HEK293T (cell line): ENCODE data around the gene PRDM8.

Experiments used
- CTCF ChIA-PET: fragments of 350-600 bp; formaldehyde crosslinking; extraction: SDS; loops from one replicate; lab custom pipeline; 2021; ENCODE audit warnings: antibody characterized with exemption, inconsistent platforms; lab: Yijun Ruan, JAX
- POLR2A ChIA-PET: fragments of 350-600 bp; formaldehyde crosslinking; extraction: SDS; loops from one replicate; lab custom pipeline; 2020; ENCODE audit warnings: antibody characterized with exemption, inconsistent platforms; lab: Yijun Ruan, JAX
- DNase-seq: peaks from one replicate; pipeline ENCODE4 v3.0.0; 2012; ENCODE audit warnings: mixed read lengths; ENCODE audit errors: extremely low spot score
- ARNT ChIP-seq: fragments of 450-650 bp; IDR thresholded peaks from 2 replicates; pipeline ENCODE4 v1.6.1; 2017; ENCODE audit warnings: mild to moderate bottlenecking
- BHLHE40 ChIP-seq: fragments of 450-650 bp; IDR thresholded peaks from 2 replicates; pipeline ENCODE4 v1.6.1; 2016; ENCODE audit warnings: mild to moderate bottlenecking, moderate library complexity, borderline replicate concordance
- CTBP1 ChIP-seq: fragments of 450-650 bp; IDR thresholded peaks from 2 replicates; pipeline ENCODE4 v1.6.1; 2016; ENCODE audit warnings: borderline replicate concordance
- ELF4 ChIP-seq: fragments of 450-650 bp; IDR thresholded peaks from 2 replicates; pipeline ENCODE4 v1.6.1; 2017; ENCODE audit warnings: antibody characterized with exemption
- FOXA1 ChIP-seq: fragments of 450-650 bp; IDR thresholded peaks from 2 replicates; pipeline ENCODE4 v1.6.1; 2016; ENCODE audit warnings: mild to moderate bottlenecking
- FOXK2 ChIP-seq: fragments of 450-650 bp; IDR thresholded peaks from 2 replicates; pipeline ENCODE4 v1.6.1; 2016; ENCODE audit warnings: mild to moderate bottlenecking
- FOXM1 ChIP-seq: fragments of 450-650 bp; IDR thresholded peaks from 2 replicates; pipeline ENCODE4 v1.6.1; 2017; ENCODE audit warnings: mild to moderate bottlenecking, borderline replicate concordance
- HDGF ChIP-seq: fragments of 450-650 bp; IDR thresholded peaks from 2 replicates; pipeline ENCODE4 v1.6.1; 2017; ENCODE audit warnings: antibody characterized with exemption, borderline replicate concordance
- L3MBTL2 ChIP-seq: fragments of 450-650 bp; conservative IDR thresholded peaks from 2 replicates; pipeline ENCODE4 v1.6.1; 2016; ENCODE audit warnings: mild to moderate bottlenecking
- LEF1 ChIP-seq: fragments of 450-650 bp; IDR thresholded peaks from 2 replicates; pipeline ENCODE4 v1.6.1; 2017; ENCODE audit warnings: mild to moderate bottlenecking, borderline replicate concordance
- NFRKB ChIP-seq: fragments of 450-650 bp; IDR thresholded peaks from 2 replicates; pipeline ENCODE4 v1.6.1; 2016; ENCODE audit warnings: mild to moderate bottlenecking, moderate library complexity
- PKNOX1 ChIP-seq: fragments of 450-650 bp; IDR thresholded peaks from 2 replicates; pipeline ENCODE4 v1.6.1; 2016
- SP1 ChIP-seq: fragments of 450-650 bp; IDR thresholded peaks from 2 replicates; pipeline ENCODE4 v1.6.1; 2017
- SUZ12 ChIP-seq: fragments of 450-650 bp; IDR thresholded peaks from 2 replicates; pipeline ENCODE4 v1.6.1; 2016; ENCODE audit warnings: mild to moderate bottlenecking
- TARDBP ChIP-seq: fragments of 450-650 bp; IDR thresholded peaks from 2 replicates; pipeline ENCODE4 v1.6.1; 2016
- ZNF384 ChIP-seq: fragments of 450-650 bp; IDR thresholded peaks from 2 replicates; pipeline ENCODE4 v1.6.1; 2016

The PRDM8 gene

GRCh38 chr4:80207172-80207583, 9.9 kb downstream of the PRDM8 start:
- ChIA-PET CTCF (no interaction called here), POLR2A (no interaction called here)
- TF ChIP-seq BHLHE40 (no peak), ELF4 (no peak), TARDBP (no peak), SP1 (no peak), FOXM1 (no peak), CTBP1 (no peak), PKNOX1 (no peak), FOXA1 (no peak), L3MBTL2 (no peak), LEF1 (no peak), ZNF384 (no peak), FOXK2 (no peak), ARNT (no peak)
- DNase-seq, result no peak

GRCh38 chr4:80207664-80208063, 10.4 kb downstream of the PRDM8 start:
- TF ChIP-seq LEF1, result no peak
- no peak for TF ChIP-seq HDGF
- no peak for TF ChIP-seq ELF4
- no peak for TF ChIP-seq SP1
- no peak for TF ChIP-seq FOXM1
- TF ChIP-seq PKNOX1, result no peak
- DNase-seq, result no peak
- POLR2A ChIA-PET, result no interaction called here
- CTCF ChIA-PET, result no interaction called here

GRCh38 chr4:80208610-80209339, 11.5 kb downstream of the PRDM8 start:
- POLR2A ChIA-PET, result no interaction called here
- no peak for DNase-seq

GRCh38 chr4:80209340-80209701, 12.0 kb downstream of the PRDM8 start:
- no peak for DNase-seq
- no peak for TF ChIP-seq TARDBP
- no peak for TF ChIP-seq FOXM1
- no peak for TF ChIP-seq ARNT
- TF ChIP-seq SUZ12, result no peak
- TF ChIP-seq LEF1, result no peak
- TF ChIP-seq NFRKB, result no peak
- no peak for TF ChIP-seq PKNOX1
- TF ChIP-seq HDGF, result no peak
- TF ChIP-seq ELF4, result no peak
- no peak for TF ChIP-seq SP1
- no peak for TF ChIP-seq L3MBTL2
- TF ChIP-seq FOXA1, result no peak
- no peak for TF ChIP-seq BHLHE40
- no peak for TF ChIP-seq ZNF384
- POLR2A ChIA-PET, result no interaction called here
- CTCF ChIA-PET, result interaction anchor here (0.7 to 1.7 kb wide), 3 partner anchors 10 to 1418 kb away, joined by 3 to 6 read pairs (median 4); no protein-coding TSS in a partner anchor

More at GRCh38 chr4:80208610-80209339, 11.5 kb downstream of the PRDM8 start:
- TF ChIP-seq FOXK2, result no peak
- no peak for TF ChIP-seq BHLHE40
- no peak for TF ChIP-seq ZNF384
- no peak for TF ChIP-seq CTBP1
- TF ChIP-seq SUZ12, result no peak
- TF ChIP-seq ARNT, result no peak
- no peak for TF ChIP-seq TARDBP
- TF ChIP-seq PKNOX1, result no peak
- no peak for TF ChIP-seq ELF4
- no peak for TF ChIP-seq SP1
- TF ChIP-seq NFRKB, result no peak
- CTCF ChIA-PET, result interaction anchor here (0.7 to 1.7 kb wide), 2 partner anchors 22 to 1419 kb away, joined by 3 to 4 read pairs; no protein-coding TSS in a partner anchor

GRCh38 chr4:80210549-80210948, 13.2 kb downstream of the PRDM8 start:
- DNase-seq, result no peak
- ChIA-PET POLR2A (no interaction called here), CTCF (no interaction called here)
- TF ChIP-seq BHLHE40 (no peak), LEF1 (no peak), NFRKB (no peak), L3MBTL2 (no peak), FOXM1 (no peak), HDGF (no peak), ARNT (no peak), ZNF384 (no peak), CTBP1 (no peak), ELF4 (no peak), SUZ12 (no peak), FOXK2 (no peak), SP1 (no peak), TARDBP (no peak), FOXA1 (no peak), PKNOX1 (no peak)
